Right lobe of liver (tissue), 4 donors: Measurements from ENCODE around the gene GAS2L2.

Experiments used
- POLR2A ChIP-seq: fragments of 450-650 bp; IDR thresholded peaks from one replicate; pipeline ENCODE4 v1.6.1; 2017; ENCODE audit warnings: antibody characterized with exemption, mild to moderate bottlenecking
- TF ChIP-seq, protein P1 (sequence below), 4 donors: fragments of 200-600 bp in 3 of 4; fragments of 450-650 bp in 1 of 4; IDR thresholded peaks; one replicate each; pipeline versions ENCODE4 v1.5.1 to v1.8.0; 2016 to 2022; ENCODE audit warnings: antibody characterized with exemption in 4 of 4, mild to moderate bottlenecking in 2 of 4
- donor health status: DM: no; HTN: no; CAD: no.
- donor health status: DM: no; HTN: no; CAD: no.
- donor health status: DM: no; HTN: yes; CAD: no.

DNA sequence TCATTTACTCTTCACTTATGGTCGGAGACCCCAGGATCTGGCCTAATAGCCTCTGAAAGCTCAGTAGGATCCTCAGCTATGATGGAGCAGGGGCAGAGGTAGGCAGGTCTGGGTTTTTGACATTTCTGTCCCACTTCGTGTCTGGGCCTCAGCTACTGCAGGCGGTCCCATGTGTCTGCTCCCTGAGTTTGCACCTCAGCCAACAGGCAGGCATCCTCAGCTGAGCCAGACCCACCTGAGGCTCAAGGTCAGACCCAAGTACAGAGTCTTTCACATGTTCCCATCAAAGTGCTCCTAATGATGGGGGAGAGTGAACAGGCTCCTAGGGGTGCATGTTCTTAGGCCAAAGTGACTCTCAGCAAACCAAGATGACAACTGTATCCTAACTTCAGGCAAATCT lies 24.5 kb downstream of the GAS2L2 start:
- TF ChIP-seq, protein P1, sequence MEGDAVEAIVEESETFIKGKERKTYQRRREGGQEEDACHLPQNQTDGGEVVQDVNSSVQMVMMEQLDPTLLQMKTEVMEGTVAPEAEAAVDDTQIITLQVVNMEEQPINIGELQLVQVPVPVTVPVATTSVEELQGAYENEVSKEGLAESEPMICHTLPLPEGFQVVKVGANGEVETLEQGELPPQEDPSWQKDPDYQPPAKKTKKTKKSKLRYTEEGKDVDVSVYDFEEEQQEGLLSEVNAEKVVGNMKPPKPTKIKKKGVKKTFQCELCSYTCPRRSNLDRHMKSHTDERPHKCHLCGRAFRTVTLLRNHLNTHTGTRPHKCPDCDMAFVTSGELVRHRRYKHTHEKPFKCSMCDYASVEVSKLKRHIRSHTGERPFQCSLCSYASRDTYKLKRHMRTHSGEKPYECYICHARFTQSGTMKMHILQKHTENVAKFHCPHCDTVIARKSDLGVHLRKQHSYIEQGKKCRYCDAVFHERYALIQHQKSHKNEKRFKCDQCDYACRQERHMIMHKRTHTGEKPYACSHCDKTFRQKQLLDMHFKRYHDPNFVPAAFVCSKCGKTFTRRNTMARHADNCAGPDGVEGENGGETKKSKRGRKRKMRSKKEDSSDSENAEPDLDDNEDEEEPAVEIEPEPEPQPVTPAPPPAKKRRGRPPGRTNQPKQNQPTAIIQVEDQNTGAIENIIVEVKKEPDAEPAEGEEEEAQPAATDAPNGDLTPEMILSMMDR (IDR thresholded peaks at IDR 0.05), result no peak
- TF ChIP-seq POLR2A, result no peak
